Coronary artery (tissue), 2 donors: Measurements from ENCODE around the gene OR4X1.
"Not testable (repeated sequence)": the region's sequence is repeated elsewhere in the genome, so short reads cannot be mapped to it uniquely, and the experiment has no call there.

Experiments
- DNase-seq: peaks from one replicate; pipeline ENCODE4 v3.0.0-alpha.2; 2017; ENCODE audit warnings: low spot score
- H3K27ac ChIP-seq, 2 donors: fragments of 200-600 bp; sonication (generic); one replicate each; pipeline ENCODE4 v1.5.1; 2016 to 2019
- H3K4me3 ChIP-seq: fragments of 200-600 bp; sonication (generic); 2 replicates; pipeline ENCODE4 v1.5.1; 2016; ENCODE audit warnings: mild to moderate bottlenecking, moderate library complexity
- CTCF ChIP-seq: fragments of 200-600 bp; sonication (generic); IDR thresholded peaks from one replicate; pipeline ENCODE4 v1.5.1; 2019; ENCODE audit warnings: antibody characterized with exemption

The OR4X1 gene

GRCh38 chr11:48263423-48263911 lies at the start of gene OR4X1:
TSS of gene OR4X1 (plus strand) at chr11:48263861. CDS start at chr11:48263861, 0 bp downstream.
- no peak within 1 kb of the TSS for H3K4me3 ChIP-seq
- no peak for DNase-seq
- no peak for TF ChIP-seq CTCF
- H3K27ac ChIP-seq = no peak within 1 kb of the TSS

- Histone ChIP-seq H3K4me3 (no peak within 1 kb of the TSS), H3K27ac (no peak within 1 kb of the TSS)
- TF ChIP-seq CTCF = no peak
- DNase-seq = no peak
Measured at GRCh38 chr11:48216510-48216909, 47.2 kb upstream of the OR4X1 start, which contains the start of gene OR4B1. TSS of gene OR4B1 (plus strand) at chr11:48216810. CDS start at chr11:48216810, 0 bp downstream.

GRCh38 chr11:48228761-48229160 lies 34.9 kb upstream of the OR4X1 start:
- Histone ChIP-seq H3K27ac (no peak overlapping the region), H3K4me3 (no peak overlapping the region)
- DNase-seq = no peak
- TF ChIP-seq CTCF = no peak

GRCh38 chr11:48230057-48230456 lies 33.6 kb upstream of the OR4X1 start:
- H3K4me3 ChIP-seq, H3K27ac ChIP-seq, DNase-seq: not testable (repeated sequence)

- Histone ChIP-seq H3K27ac (no peak overlapping the region), H3K4me3 (no peak overlapping the region)
- TF ChIP-seq CTCF = no peak
- no peak for DNase-seq
Measured at GRCh38 chr11:48237727-48238126, 25.9 kb upstream of the OR4X1 start.

GRCh38 chr11:48242501-48242900 lies 21.2 kb upstream of the OR4X1 start:
- H3K4me3 ChIP-seq = no peak overlapping the region
- DNase-seq = no peak
- no peak for TF ChIP-seq CTCF
- no peak overlapping the region for H3K27ac ChIP-seq

- DNase-seq = no peak
- TF ChIP-seq CTCF = no peak
- Histone ChIP-seq H3K27ac (no peak within 1 kb of the TSS), H3K4me3 (no peak within 1 kb of the TSS)
Measured at GRCh38 chr11:48244804-48245203, 18.9 kb upstream of the OR4X1 start, which contains the start of gene OR4X2. TSS of gene OR4X2 (plus strand) at chr11:48245104. CDS start at chr11:48245104, 0 bp downstream.
